HG03095 (cell line): ENCODE measurements around the gene DNAI2.
"Not testable (repeated sequence)": the region's sequence is repeated elsewhere in the genome, so short reads cannot be mapped to it uniquely, and the experiment has no call there.

Experiments used
- ATAC-seq: cut with Tn5 transposase; IDR thresholded peaks from one replicate; pipeline ENCODE4 v1.9.1; 2021; ENCODE audit warnings: moderate library complexity; ENCODE audit not compliant: unreplicated experiment

Gene DNAI2

DNA sequence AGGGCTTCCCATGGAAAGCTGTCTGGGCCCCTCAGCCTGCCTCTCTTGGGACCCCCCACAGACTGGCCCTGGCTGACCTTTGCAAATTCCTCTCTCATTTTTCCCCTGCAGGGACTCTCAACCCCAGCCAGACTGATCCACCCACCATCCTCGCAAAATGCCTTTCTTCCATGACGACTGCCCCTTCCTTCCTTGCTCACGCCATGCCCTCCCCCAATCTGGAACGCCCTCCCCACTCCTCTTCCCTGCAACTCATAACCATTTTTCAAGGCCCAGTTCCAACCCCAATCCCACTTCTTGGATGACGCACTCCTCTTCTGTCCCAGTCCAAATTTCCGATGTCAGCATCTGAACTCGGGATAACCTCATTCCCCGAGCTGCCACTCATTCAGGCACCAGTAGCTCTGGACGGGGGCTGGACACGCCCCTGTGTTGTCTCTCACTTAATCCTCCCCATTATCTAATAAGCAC, 1.3 kb upstream of the DNAI2 start:
- no peak for ATAC-seq

- no peak for ATAC-seq
Observed at GRCh38 chr17:74274709-74275340, 791 bp downstream of the DNAI2 start.

DNA sequence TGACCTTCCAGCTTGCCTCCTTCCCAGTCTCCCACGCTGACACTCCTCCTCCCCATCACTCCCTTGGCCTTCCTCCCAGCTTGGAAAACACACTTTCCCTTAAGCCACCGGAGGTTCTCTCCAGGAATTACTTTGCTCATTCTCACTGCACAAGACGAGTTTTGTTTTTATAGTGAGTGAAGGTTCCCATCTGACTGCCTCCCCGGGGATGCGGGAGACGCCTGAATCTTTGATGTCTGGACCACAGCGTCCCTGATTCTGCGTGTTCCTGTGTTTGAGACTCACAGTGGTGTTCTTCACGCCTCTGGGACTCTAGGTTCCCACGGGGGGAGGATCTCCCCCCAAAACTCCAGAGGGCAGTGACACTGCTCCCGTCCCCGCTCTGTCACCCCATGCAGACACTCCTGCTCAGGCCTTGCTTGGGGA, 2.0 kb downstream of the DNAI2 start:
- ATAC-seq = no peak

- no peak for ATAC-seq
Observed at GRCh38 chr17:74276541-74277009, 2.5 kb downstream of the DNAI2 start.

DNA sequence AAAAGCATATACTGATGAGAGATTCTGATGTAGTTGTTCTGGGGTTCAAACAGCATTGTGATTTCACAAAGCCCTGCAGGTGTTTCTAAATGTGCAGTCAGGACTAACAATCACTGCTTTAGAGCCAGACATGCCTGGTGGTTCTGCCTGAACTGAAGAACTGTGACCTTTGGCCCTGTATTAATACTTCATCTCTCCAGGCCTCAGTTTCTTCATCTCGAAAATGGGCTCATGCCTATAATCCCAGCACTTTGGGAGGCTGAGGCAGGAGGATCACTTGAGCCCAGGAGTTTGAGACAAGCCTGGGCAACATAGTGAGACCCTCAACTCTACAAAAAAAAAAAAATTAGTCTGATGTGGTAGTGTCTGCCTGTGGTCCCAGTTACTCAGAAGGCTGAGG, 3.9 kb downstream of the DNAI2 start:
- no peak for ATAC-seq

DNA sequence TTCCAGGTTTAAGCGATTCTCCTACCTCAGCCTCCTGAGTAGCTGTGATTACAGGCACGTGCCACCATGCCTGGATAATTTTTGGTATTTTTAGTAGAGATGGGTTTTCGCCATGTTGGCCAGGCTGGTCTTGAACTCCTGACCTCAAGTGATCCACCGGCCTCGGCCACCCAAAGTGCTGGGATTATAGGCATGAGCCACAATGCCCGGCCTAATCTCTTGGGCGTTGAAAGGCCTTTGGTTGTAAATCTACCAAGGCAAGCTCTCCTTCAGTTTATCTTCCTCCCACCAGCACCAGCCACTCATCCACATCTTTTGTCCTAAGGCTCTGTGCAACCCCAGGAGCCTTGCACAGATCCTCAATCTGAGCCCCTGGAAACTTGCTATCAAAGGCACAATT, 5.6 kb downstream of the DNAI2 start:
- not testable (repeated sequence) for ATAC-seq

DNA sequence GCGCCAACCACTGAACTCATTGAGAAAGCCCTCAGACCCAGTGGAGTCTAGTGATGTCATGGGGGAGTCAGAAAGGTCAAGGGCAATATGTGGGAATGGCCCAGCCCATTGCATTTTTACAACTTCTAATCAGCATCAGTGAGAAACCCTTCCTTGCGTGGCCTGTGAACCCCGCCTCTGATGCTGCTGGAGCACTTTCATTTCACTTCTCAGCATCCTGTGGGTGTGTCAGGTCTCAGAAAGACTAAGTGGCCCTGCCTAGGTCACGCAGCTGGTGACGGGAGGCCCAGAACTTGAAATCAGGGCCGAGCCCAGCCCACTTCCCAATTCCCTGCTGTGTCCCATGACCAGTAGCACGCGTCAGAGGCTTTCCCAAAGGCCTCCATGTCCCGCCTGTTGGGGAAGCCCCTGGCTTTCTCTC, 6.1 kb downstream of the DNAI2 start:
- ATAC-seq = no peak

- ATAC-seq = no peak
Observed at GRCh38 chr17:74281799-74282198, 7.8 kb downstream of the DNAI2 start.

DNA sequence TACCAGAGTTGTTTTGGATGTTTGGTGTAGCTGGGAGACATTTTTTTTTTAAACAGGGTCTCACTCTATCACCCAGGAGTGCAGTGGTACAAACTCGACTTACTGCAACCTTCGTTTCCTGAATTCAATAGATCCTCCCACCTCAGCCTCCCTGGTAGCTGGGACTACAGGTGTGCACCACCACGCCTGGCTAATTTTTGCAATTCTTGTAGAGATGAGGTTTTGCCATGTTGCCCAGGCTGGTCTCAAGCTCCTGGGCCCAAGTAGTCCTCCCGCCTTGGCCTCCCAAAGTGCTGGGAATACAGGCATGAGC, 8.2 kb downstream of the DNAI2 start:
- not testable (repeated sequence) for ATAC-seq

DNA sequence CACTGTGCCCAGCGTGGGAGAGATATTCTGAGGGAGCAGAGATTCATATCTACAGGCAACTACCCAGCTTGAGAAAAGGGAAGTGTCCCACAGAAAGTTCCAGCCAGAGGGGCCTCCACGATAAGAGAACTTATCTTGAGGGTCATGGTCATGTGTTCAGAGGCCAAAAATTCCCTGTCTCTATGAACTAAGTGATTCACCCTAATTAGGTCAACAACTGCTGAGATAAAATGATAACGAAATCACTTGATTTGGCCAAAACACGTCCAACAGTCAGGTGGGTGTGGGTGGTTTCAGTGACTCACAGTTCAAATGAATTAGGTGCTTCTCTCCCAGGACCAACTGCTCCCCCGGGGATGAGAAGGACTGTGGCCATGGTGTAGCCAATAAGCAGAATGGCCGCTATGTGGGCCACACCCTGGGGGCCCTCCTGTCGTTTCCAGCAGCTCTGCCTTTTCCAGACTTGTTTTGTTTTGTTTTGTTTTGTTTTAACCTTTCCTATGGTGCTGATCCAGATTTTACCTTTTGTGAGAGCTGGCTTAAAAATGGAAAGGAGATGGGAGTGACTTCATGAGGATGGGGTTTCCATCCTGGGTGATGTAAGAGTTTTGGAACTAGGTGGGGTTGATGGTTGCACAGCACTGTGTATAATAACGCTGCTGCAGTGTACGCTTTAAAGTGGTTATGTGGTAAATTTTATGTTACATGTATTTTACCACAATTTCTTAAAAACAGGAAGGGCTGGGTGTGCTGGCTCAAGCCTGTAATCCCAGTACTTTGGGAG, 8.7 kb downstream of the DNAI2 start:
- no peak for ATAC-seq

DNA sequence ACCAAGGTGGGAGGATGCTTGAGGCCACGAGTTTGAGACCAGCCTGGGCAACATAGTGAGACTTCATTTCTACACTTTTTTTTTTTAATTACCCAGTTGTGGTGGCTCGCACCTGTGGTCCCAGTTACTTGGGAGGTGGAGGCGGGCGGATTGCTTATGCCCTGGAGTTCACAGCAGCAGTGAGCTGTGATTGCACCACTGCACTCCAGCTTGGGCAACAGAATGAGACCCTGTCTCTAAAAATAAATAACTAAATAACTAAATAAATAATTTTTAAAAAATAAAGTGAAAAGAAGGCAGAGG, 9.3 kb downstream of the DNAI2 start:
- no peak for ATAC-seq

DNA sequence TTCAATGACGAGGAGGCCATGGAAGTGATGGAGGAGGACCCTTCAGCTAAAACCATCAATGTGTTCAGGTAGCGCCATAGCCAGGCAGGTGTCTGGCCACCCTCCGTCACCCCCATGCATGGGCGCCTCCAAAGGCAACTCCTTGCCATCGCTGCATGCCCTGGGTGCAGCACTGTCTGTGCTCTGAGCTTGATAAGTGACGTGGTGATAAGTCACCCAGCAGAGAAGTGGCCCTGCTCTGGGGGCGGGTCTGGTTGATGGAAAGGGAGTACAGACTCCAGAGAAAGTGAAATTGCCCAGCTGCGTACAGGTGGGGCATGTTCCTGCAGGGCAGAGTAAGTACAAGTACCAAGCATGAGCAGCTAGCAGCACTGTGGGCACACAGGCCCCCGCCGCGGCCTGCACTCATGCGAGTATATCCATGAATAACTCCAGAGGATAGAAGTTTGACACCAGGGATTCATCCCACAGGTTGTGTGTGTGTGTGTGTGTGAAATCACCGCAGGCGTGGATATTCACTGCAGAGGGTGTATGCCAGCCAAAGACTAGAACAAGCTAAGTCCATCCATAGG, 13.1 kb downstream of the DNAI2 start:
- ATAC-seq = no peak

DNA sequence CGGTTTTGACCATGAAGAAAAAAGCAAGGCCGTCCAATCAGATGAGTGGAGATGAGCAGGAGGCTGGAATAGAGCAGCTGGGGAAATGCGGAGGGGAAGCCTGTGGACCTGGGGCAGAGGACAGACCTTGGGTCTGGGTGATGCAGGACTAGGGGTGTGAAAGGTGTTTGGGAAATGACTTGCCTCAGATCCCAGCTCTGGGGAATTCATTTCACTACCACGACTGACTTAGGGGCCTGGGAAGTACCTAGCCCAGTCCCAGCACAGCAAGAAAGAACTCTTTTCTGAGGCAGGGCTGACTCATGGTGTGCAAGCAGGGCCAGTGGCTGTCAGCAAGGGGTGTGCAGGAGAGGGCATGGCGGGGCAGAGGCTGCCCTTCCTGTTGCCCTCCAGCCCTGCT, 14.8 kb downstream of the DNAI2 start:
- ATAC-seq = no peak

DNA sequence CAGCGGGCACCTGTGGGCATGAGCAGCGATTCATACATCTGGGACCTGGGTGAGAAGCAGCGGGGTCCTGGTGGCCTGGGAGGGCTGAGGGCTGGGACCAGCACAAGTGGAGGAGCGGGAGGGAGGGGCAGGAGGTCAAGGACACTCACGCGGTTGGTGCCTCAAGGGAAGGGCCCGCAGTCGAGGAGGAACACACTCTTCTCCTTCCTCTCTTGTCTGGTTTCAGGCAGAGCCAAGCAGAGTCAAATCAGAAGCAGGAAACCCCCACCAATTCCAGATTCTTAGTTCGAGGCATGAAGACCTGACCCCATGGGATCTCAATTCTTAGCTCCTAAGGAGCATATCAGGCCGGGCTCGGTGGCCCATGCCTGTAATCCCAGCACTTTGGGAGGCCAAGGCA, 15.7 kb downstream of the DNAI2 start:
- no peak for ATAC-seq

DNA sequence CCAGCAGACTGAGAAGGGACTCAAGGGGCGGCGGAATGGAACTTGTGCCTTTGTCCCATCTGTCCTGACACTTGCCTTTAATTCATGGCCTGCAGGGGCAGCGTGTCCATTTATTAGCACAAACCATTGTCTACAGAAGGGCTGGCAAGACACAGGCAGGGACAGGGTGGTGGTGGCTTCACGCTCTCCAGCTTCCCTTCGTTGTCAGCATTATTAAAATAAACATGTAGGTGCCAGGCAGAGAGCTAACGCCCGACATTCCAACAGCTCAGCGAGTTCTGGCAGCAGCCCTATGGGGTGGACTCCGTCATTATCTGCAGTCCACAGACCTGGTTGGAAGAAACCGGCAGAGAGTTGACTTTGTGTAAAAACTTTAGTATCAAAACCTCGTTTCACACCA, 16.3 kb downstream of the DNAI2 start:
- ATAC-seq = no peak

GRCh38 chr17:74292495-74292894, 18.5 kb downstream of the DNAI2 start:
- no peak for ATAC-seq

GRCh38 chr17:74295625-74296547, 21.9 kb downstream of the DNAI2 start:
- no peak for ATAC-seq

DNA sequence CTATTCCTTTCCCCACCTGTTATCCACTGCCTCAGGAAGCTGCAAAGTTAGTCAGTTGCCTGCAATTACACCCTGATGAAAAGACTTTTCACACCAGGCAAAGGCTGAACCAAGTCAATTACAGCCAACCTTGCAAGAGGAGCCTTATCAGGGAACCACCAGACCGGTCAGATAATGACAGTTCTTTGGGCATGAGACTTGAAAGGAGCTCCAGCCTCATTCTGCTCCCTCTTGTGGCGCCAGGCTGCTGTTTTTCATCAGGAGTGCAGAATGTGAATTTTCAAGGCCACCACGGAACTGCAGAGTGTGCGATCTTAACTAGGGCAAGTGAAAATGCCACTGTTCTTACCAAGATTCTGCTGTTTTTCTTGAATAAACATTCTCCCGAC, 22.5 kb downstream of the DNAI2 start:
- ATAC-seq = no peak

DNA sequence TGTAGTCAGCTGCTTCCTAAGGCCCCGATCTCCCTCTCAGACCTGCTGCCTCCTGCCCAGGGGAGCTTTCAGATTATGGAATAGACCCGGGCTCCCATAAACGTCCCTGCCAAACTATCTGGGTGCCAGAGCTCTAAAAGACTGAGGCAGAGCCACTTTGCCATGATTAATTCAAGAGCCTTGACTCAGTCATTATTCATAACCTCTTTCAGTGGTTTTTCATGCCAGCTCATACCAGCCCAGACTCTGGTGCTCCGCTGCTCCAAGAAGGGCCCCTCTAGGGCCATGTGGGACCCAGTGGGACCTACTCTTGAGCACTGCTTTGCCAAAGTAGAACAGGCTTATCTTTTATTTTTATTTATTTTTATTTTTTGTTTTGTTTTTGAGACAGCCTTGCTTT, 23.9 kb downstream of the DNAI2 start:
- no peak for ATAC-seq

GRCh38 chr17:74298778-74299177, 24.7 kb downstream of the DNAI2 start:
- no peak for ATAC-seq

DNA sequence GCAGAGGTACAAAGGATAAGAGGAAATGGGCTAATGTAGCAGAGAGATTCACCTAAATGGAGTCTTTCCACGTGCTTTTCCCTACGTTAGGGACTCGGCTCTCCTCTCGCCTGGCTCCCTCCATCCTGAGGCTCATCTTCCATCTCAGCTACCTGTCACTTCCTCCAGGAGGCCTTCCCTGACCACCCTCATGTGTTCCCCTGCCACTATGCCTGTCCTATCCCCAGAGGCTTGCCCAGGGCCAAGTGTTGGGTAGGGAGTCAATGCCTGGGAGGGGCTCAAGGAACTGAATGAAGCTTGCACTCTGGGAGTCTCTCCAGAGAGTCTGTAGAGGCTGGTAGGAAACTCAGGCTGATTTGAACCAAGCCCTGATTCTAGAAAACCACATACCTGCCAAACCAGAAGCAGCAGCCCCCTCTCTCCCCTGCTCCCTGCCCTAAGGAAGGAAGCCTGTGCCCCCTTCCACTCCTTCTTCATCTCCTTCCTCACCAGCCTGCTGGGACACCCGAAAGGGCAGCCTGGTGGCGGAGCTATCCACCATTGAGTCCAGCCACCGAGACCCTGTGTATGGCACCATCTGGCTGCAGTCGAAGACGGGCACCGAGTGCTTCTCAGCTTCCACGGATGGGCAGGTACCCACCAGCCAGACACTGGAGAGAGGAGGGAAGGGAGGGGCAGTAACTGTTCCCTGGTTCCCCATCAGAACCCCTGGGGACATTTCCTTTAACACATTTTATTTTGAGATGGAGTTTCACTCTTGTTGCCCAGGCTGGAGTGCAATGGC, 25.4 kb downstream of the DNAI2 start:
- ATAC-seq = no peak
